ENCODE data around the gene ZBTB24.

GRCh38 chr6:109527989-109528388 is 45.0 kb upstream of the ZBTB24 start:
- no peak for TF ChIP-seq CTCF (IDR thresholded peaks at IDR 0.05; ENCODE audit: low read depth, low read length, missing input control)
- TF ChIP-seq HNF4A (conservative IDR thresholded peaks at IDR 0.05) = no peak
- TF ChIP-seq, protein P1, sequence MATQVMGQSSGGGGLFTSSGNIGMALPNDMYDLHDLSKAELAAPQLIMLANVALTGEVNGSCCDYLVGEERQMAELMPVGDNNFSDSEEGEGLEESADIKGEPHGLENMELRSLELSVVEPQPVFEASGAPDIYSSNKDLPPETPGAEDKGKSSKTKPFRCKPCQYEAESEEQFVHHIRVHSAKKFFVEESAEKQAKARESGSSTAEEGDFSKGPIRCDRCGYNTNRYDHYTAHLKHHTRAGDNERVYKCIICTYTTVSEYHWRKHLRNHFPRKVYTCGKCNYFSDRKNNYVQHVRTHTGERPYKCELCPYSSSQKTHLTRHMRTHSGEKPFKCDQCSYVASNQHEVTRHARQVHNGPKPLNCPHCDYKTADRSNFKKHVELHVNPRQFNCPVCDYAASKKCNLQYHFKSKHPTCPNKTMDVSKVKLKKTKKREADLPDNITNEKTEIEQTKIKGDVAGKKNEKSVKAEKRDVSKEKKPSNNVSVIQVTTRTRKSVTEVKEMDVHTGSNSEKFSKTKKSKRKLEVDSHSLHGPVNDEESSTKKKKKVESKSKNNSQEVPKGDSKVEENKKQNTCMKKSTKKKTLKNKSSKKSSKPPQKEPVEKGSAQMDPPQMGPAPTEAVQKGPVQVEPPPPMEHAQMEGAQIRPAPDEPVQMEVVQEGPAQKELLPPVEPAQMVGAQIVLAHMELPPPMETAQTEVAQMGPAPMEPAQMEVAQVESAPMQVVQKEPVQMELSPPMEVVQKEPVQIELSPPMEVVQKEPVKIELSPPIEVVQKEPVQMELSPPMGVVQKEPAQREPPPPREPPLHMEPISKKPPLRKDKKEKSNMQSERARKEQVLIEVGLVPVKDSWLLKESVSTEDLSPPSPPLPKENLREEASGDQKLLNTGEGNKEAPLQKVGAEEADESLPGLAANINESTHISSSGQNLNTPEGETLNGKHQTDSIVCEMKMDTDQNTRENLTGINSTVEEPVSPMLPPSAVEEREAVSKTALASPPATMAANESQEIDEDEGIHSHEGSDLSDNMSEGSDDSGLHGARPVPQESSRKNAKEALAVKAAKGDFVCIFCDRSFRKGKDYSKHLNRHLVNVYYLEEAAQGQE (IDR thresholded peaks at IDR 0.05) = no peak
- TF ChIP-seq ZBTB33 (IDR thresholded peaks at IDR 0.05) = no peak
- TF ChIP-seq JUND (IDR thresholded peaks at IDR 0.05) = no peak
- TF ChIP-seq, protein P2, sequence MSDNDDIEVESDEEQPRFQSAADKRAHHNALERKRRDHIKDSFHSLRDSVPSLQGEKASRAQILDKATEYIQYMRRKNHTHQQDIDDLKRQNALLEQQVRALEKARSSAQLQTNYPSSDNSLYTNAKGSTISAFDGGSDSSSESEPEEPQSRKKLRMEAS (IDR thresholded peaks at IDR 0.05) = no peak
- no peak for TF ChIP-seq EGR1 (IDR thresholded peaks at IDR 0.05; ENCODE audit: low read depth in 2 of 2)
- no peak for TF ChIP-seq FOXA1 (IDR thresholded peaks at IDR 0.05)
- TF ChIP-seq RAD21 (IDR thresholded peaks at IDR 0.05) = no peak
- no peak for TF ChIP-seq GABPA (IDR thresholded peaks at IDR 0.05 in 1 of 2, conservative IDR thresholded peaks at IDR 0.05 in 1 of 2)
- no peak for TF ChIP-seq SP1 (IDR thresholded peaks at IDR 0.05)
- TF ChIP-seq RXRA (IDR thresholded peaks at IDR 0.05) = no peak
- no peak for TF ChIP-seq FOXA2 (IDR thresholded peaks at IDR 0.05)
